ENCODE measurements around the gene IL22RA1. TPM values are rescaled to one million over a fixed set of nuclear protein-coding genes. Genes with fewer than 3 reads are reported as not detected.

Gene IL22RA1
- total RNA-seq, 1 experiment from 2014 or later: 32.8 TPM

GRCh38 chr1:24098943-24099638, 43.8 kb downstream of the IL22RA1 start:
- no peak for DNase-seq (ENCODE audit: low spot score)

- DNase-seq (ENCODE audit: low spot score): no peak
Observed at GRCh38 chr1:24098102-24098501, 44.8 kb downstream of the IL22RA1 start.

GRCh38 chr1:24097663-24098062, 45.3 kb downstream of the IL22RA1 start:
- no peak for DNase-seq (ENCODE audit: low spot score)

GRCh38 chr1:24096739-24097103, 46.2 kb downstream of the IL22RA1 start:
- no peak for DNase-seq (ENCODE audit: low spot score)

- DNase-seq (ENCODE audit: low spot score): no peak
Observed at GRCh38 chr1:24096009-24096738, 46.8 kb downstream of the IL22RA1 start.

GRCh38 chr1:24095140-24095859, 47.6 kb downstream of the IL22RA1 start:
- DNase-seq (ENCODE audit: low spot score): no peak

- no peak for DNase-seq (ENCODE audit: low spot score)
Observed at GRCh38 chr1:24094554-24094953, 48.4 kb downstream of the IL22RA1 start.

GRCh38 chr1:24093732-24094131, 49.2 kb downstream of the IL22RA1 start:
- DNase-seq (ENCODE audit: low spot score): no peak

GRCh38 chr1:24092979-24093378, 50.0 kb downstream of the IL22RA1 start:
- no peak for DNase-seq (ENCODE audit: low spot score)

- no peak for DNase-seq (ENCODE audit: low spot score)
Observed at GRCh38 chr1:24091971-24092482, 50.9 kb downstream of the IL22RA1 start.

GRCh38 chr1:24090736-24091135, 52.2 kb downstream of the IL22RA1 start:
- no peak for DNase-seq (ENCODE audit: low spot score)

- DNase-seq (ENCODE audit: low spot score): no peak
Observed at GRCh38 chr1:24089743-24090555, 53.0 kb downstream of the IL22RA1 start.

- DNase-seq (ENCODE audit: low spot score): no peak
Observed at GRCh38 chr1:24089027-24089742, 53.8 kb downstream of the IL22RA1 start.

GRCh38 chr1:24086466-24086865, 56.5 kb downstream of the IL22RA1 start:
- no peak for DNase-seq (ENCODE audit: low spot score)

- no peak for DNase-seq (ENCODE audit: low spot score)
Observed at GRCh38 chr1:24085546-24085945, 57.4 kb downstream of the IL22RA1 start.

GRCh38 chr1:24085007-24085406, 57.9 kb downstream of the IL22RA1 start:
- DNase-seq (ENCODE audit: low spot score): no peak

- no peak for DNase-seq (ENCODE audit: low spot score)
Observed at GRCh38 chr1:24084050-24084449, 58.9 kb downstream of the IL22RA1 start.

GRCh38 chr1:24082372-24082771, 60.6 kb downstream of the IL22RA1 start:
- DNase-seq (ENCODE audit: low spot score): no peak

GRCh38 chr1:24081190-24081589, 61.8 kb downstream of the IL22RA1 start:
- DNase-seq (ENCODE audit: low spot score): no peak

GRCh38 chr1:24080131-24080530, 62.8 kb downstream of the IL22RA1 start:
- no peak for DNase-seq (ENCODE audit: low spot score)
